Activated T-helper 17 cell treated with anti-CD3 and anti-CD28 coated beads, Interleukin-2, amount 50 U/mL, for 72 hours (primary cell): ENCODE measurements around the gene WWTR1. TPM values are rescaled to one million over a fixed set of nuclear protein-coding genes. Genes with fewer than 3 reads are reported as not detected.

Experiments used
- ATAC-seq: fragments of 150-1000 bp; cut with Tn5 transposase; replicated peaks from 2 replicates; pipeline ENCODE4 v1.10.0; 2021; ENCODE audit warnings: mild to moderate bottlenecking, moderate library complexity
- H3K27ac Mint-ChIP-seq: one replicate; pipeline ENCODE4 v1.8.0; 2022; ENCODE audit warnings: mixed read lengths
- H3K27me3 Mint-ChIP-seq: one replicate; pipeline ENCODE4 v1.8.0; 2022; ENCODE audit warnings: mixed read lengths
- H3K36me3 Mint-ChIP-seq: one replicate; pipeline ENCODE4 v1.8.0; 2022; ENCODE audit warnings: low read depth, mild to moderate bottlenecking, mixed read lengths
- H3K4me1 Mint-ChIP-seq: one replicate; pipeline ENCODE4 v1.8.0; 2022; ENCODE audit warnings: mixed read lengths
- H3K4me3 Mint-ChIP-seq: one replicate; pipeline ENCODE4 v1.8.0; 2022; ENCODE audit warnings: mild to moderate bottlenecking, mixed read lengths
- H3K9me3 Mint-ChIP-seq: one replicate; pipeline ENCODE4 v1.8.0; 2022; ENCODE audit warnings: mixed read lengths
- total RNA-seq, 2 donors: library from RNA; stranded (reverse); gene quantifications; one replicate each; pipeline ENCODE4 v1.2.3, GENCODE V29; 2022

WWTR1 gene
- 1 to 10 TPM; 1.8 to 2.8 TPM for total RNA-seq

- H3K4me3 Mint-ChIP-seq = peak within 1 kb of the TSS; percentile 93
- peaks cover 6% of the 10 kb centered on the region for H3K4me1 Mint-ChIP-seq
- peaks cover 35% of the 10 kb centered on the region for H3K27me3 Mint-ChIP-seq
- H3K9me3 Mint-ChIP-seq = no peaks in the 10 kb centered on the region
- peak within 1 kb of the TSS; percentile 86 for H3K27ac Mint-ChIP-seq
- H3K36me3 Mint-ChIP-seq = no peaks in the 10 kb centered on the region
- peak; percentile 77 for ATAC-seq
Measured at GRCh38 chr3:149657926-149658743, at the start of gene WWTR1. TSS of gene WWTR1 (minus strand) at chr3:149658025. CDS start at chr3:149657306, 719 bp downstream.

- Mint-ChIP-seq H3K27ac (no peak overlapping the region), H3K27me3 (no peaks in the 10 kb centered on the region), H3K4me3 (no peak overlapping the region), H3K36me3 (no peaks in the 10 kb centered on the region), H3K4me1 (peaks cover 12% of the 10 kb centered on the region), H3K9me3 (no peaks in the 10 kb centered on the region)
- ATAC-seq = no peak
Measured at GRCh38 chr3:149706905-149707304, 49.1 kb upstream of the WWTR1 start.

GRCh38 chr3:149705416-149705815 lies 47.6 kb upstream of the WWTR1 start:
- Mint-ChIP-seq H3K4me1 (peaks cover 12% of the 10 kb centered on the region), H3K36me3 (no peaks in the 10 kb centered on the region), H3K27me3 (no peaks in the 10 kb centered on the region), H3K4me3 (no peak overlapping the region), H3K27ac (no peak overlapping the region), H3K9me3 (no peaks in the 10 kb centered on the region)
- ATAC-seq = no peak

GRCh38 chr3:149703466-149703865 lies 45.6 kb upstream of the WWTR1 start:
- H3K27me3 Mint-ChIP-seq = no peaks in the 10 kb centered on the region
- peak overlapping the region; percentile 86 for H3K27ac Mint-ChIP-seq
- peak overlapping the region; percentile 66 for H3K4me3 Mint-ChIP-seq
- H3K9me3 Mint-ChIP-seq = peaks cover 5% of the 10 kb centered on the region
- peaks cover 12% of the 10 kb centered on the region for H3K4me1 Mint-ChIP-seq
- ATAC-seq = no peak
- H3K36me3 Mint-ChIP-seq = no peaks in the 10 kb centered on the region

- H3K9me3 Mint-ChIP-seq = peaks cover 5% of the 10 kb centered on the region
- peak; percentile 76 for ATAC-seq
- peak overlapping the region; percentile 86 for H3K27ac Mint-ChIP-seq
- H3K36me3 Mint-ChIP-seq = no peaks in the 10 kb centered on the region
- no peaks in the 10 kb centered on the region for H3K27me3 Mint-ChIP-seq
- peak overlapping the region; percentile 66 for H3K4me3 Mint-ChIP-seq
- H3K4me1 Mint-ChIP-seq = peaks cover 12% of the 10 kb centered on the region
Measured at GRCh38 chr3:149702691-149703441, 45.0 kb upstream of the WWTR1 start.

GRCh38 chr3:149701977-149702350 lies 44.1 kb upstream of the WWTR1 start:
- Mint-ChIP-seq H3K27ac (peak overlapping the region; percentile 86), H3K27me3 (no peaks in the 10 kb centered on the region), H3K4me1 (peaks cover 12% of the 10 kb centered on the region), H3K36me3 (no peaks in the 10 kb centered on the region), H3K9me3 (peaks cover 5% of the 10 kb centered on the region), H3K4me3 (peak overlapping the region; percentile 66)
- peak; percentile 85 for ATAC-seq

GRCh38 chr3:149701206-149701976 lies 43.6 kb upstream of the WWTR1 start:
- Mint-ChIP-seq H3K9me3 (peaks cover 5% of the 10 kb centered on the region), H3K4me3 (peak overlapping the region; percentile 66), H3K27ac (peak overlapping the region; percentile 86), H3K27me3 (no peaks in the 10 kb centered on the region), H3K36me3 (no peaks in the 10 kb centered on the region), H3K4me1 (peaks cover 12% of the 10 kb centered on the region)
- peak; percentile 69 for ATAC-seq

GRCh38 chr3:149688122-149688757 lies 30.4 kb upstream of the WWTR1 start:
- peaks cover 7% of the 10 kb centered on the region for H3K27me3 Mint-ChIP-seq
- no peak overlapping the region for H3K27ac Mint-ChIP-seq
- peaks cover 4% of the 10 kb centered on the region for H3K9me3 Mint-ChIP-seq
- no peak overlapping the region for H3K4me3 Mint-ChIP-seq
- no peak for ATAC-seq
- H3K4me1 Mint-ChIP-seq = no peaks in the 10 kb centered on the region
- H3K36me3 Mint-ChIP-seq = no peaks in the 10 kb centered on the region

- ATAC-seq = no peak
- H3K27ac Mint-ChIP-seq = no peak overlapping the region
- H3K4me3 Mint-ChIP-seq = no peak overlapping the region
- H3K4me1 Mint-ChIP-seq = no peaks in the 10 kb centered on the region
- peaks cover 7% of the 10 kb centered on the region for H3K27me3 Mint-ChIP-seq
- peaks cover 4% of the 10 kb centered on the region for H3K9me3 Mint-ChIP-seq
- H3K36me3 Mint-ChIP-seq = no peaks in the 10 kb centered on the region
Measured at GRCh38 chr3:149686996-149687395, 29.2 kb upstream of the WWTR1 start.

GRCh38 chr3:149678351-149678950 lies 20.6 kb upstream of the WWTR1 start:
- no peak overlapping the region for H3K27ac Mint-ChIP-seq
- H3K27me3 Mint-ChIP-seq = peaks cover 3% of the 10 kb centered on the region
- H3K9me3 Mint-ChIP-seq = no peaks in the 10 kb centered on the region
- no peak for ATAC-seq
- H3K4me3 Mint-ChIP-seq = no peak overlapping the region
- no peaks in the 10 kb centered on the region for H3K4me1 Mint-ChIP-seq
- H3K36me3 Mint-ChIP-seq = no peaks in the 10 kb centered on the region

- Mint-ChIP-seq H3K9me3 (no peaks in the 10 kb centered on the region), H3K36me3 (no peaks in the 10 kb centered on the region), H3K4me3 (no peak overlapping the region), H3K4me1 (peaks cover 9% of the 10 kb centered on the region), H3K27me3 (peaks cover 3% of the 10 kb centered on the region), H3K27ac (no peak overlapping the region)
- no peak for ATAC-seq
Measured at GRCh38 chr3:149673393-149673792, 15.6 kb upstream of the WWTR1 start.

GRCh38 chr3:149670742-149671492 lies 13.1 kb upstream of the WWTR1 start:
- no peaks in the 10 kb centered on the region for H3K36me3 Mint-ChIP-seq

GRCh38 chr3:149667576-149667975 lies 9.8 kb upstream of the WWTR1 start:
- no peak for ATAC-seq
- H3K36me3 Mint-ChIP-seq = no peaks in the 10 kb centered on the region
- peaks cover 22% of the 10 kb centered on the region for H3K27me3 Mint-ChIP-seq
- no peaks in the 10 kb centered on the region for H3K9me3 Mint-ChIP-seq
- H3K4me3 Mint-ChIP-seq = no peak overlapping the region
- H3K4me1 Mint-ChIP-seq = peaks cover 9% of the 10 kb centered on the region
- no peak overlapping the region for H3K27ac Mint-ChIP-seq

More at GRCh38 chr3:149670742-149671492, 13.1 kb upstream of the WWTR1 start:
- Mint-ChIP-seq H3K9me3 (no peaks in the 10 kb centered on the region), H3K4me1 (peaks cover 9% of the 10 kb centered on the region), H3K27me3 (peaks cover 13% of the 10 kb centered on the region), H3K27ac (no peak overlapping the region), H3K4me3 (peak overlapping the region; percentile 3)
- ATAC-seq = peak; percentile 64
